Osteoblast (primary cell): ENCODE measurements around the gene DUSP12. TPM values are rescaled to one million over a fixed set of nuclear protein-coding genes. Genes with fewer than 3 reads are reported as not detected.
A peak's percentile ranks its signal among the peaks of the same experiment; 100 is the strongest.

Experiments used
- DNase-seq: peaks from one replicate; pipeline ENCODE4 v3.0.0; 2011; ENCODE audit warnings: low spot score, mixed read lengths; ENCODE audit not compliant: insufficient read length; ENCODE audit errors: missing footprints
- H2AFZ ChIP-seq: 2 replicates; pipeline ENCODE4 v1.6.0; 2011; ENCODE audit warnings: mild to moderate bottlenecking, low read length
- H3K27ac ChIP-seq: 2 replicates; pipeline ENCODE4 v1.5.1; 2011; ENCODE audit warnings: mild to moderate bottlenecking, low read depth, low read length, moderate library complexity
- H3K27me3 ChIP-seq: 2 replicates; pipeline ENCODE4 v1.6.0; 2012; ENCODE audit warnings: mild to moderate bottlenecking, control low read depth, inconsistent platforms, low read length, moderate library complexity; ENCODE audit not compliant: insufficient read depth
- H3K36me3 ChIP-seq: 2 replicates; pipeline ENCODE4 v1.5.1; 2011; ENCODE audit warnings: mild to moderate bottlenecking, low read length, control low read depth, moderate library complexity; ENCODE audit not compliant: insufficient read depth
- H3K4me1 ChIP-seq: 2 replicates; pipeline ENCODE4 v1.5.1; 2011; ENCODE audit warnings: mild to moderate bottlenecking, low read length, control low read depth, moderate library complexity; ENCODE audit not compliant: insufficient read depth
- H3K4me2 ChIP-seq: 2 replicates; pipeline ENCODE4 v1.6.0; 2011; ENCODE audit warnings: mild to moderate bottlenecking, low read length; ENCODE audit not compliant: insufficient read depth
- H3K4me3 ChIP-seq: fragments of 200-600 bp; sonication (generic); 3 replicates; pipeline ENCODE4 v1.5.1; 2012; ENCODE audit warnings: mild to moderate bottlenecking, low read length, inconsistent platforms; ENCODE audit not compliant: insufficient read depth
- H3K79me2 ChIP-seq: 2 replicates; pipeline ENCODE4 v1.6.0; 2012; ENCODE audit warnings: mild to moderate bottlenecking, low read length, control low read depth, inconsistent platforms; ENCODE audit not compliant: insufficient read depth
- H3K9me3 ChIP-seq: 2 replicates; pipeline ENCODE4 v1.5.1; 2011; ENCODE audit warnings: low read depth, low read length, control low read depth
- H4K20me1 ChIP-seq: 2 replicates; pipeline ENCODE4 v1.6.0; 2012; ENCODE audit warnings: mild to moderate bottlenecking, low read length, control low read depth; ENCODE audit not compliant: insufficient read depth
- CTCF ChIP-seq: IDR thresholded peaks from 2 replicates; pipeline ENCODE4 v1.5.1; 2011; ENCODE audit warnings: mild to moderate bottlenecking, low read depth, low read length, moderate library complexity; ENCODE audit errors: extremely low read depth
- total RNA-seq: library from RNA; depleted of rRNA; stranded (reverse); fragments of >200 nt; gene quantifications from 2 replicates; pipeline ENCODE4 v1.2.3, GENCODE V29; 2012

Gene DUSP12
- total RNA-seq, 1 donor = 20.6 TPM

- Histone ChIP-seq H4K20me1 (no peaks in the 10 kb centered on the region), H3K4me1 (peaks cover 9% of the 10 kb centered on the region), H3K36me3 (peaks cover 10% of the 10 kb centered on the region), H3K4me3 (no peak overlapping the region), H3K27me3 (no peaks in the 10 kb centered on the region), H3K79me2 (no peaks in the 10 kb centered on the region), H2AFZ (no peak overlapping the region), H3K27ac (peak overlapping the region; percentile 36), H3K9me3 (no peaks in the 10 kb centered on the region), H3K4me2 (no peak overlapping the region)
- no peak for TF ChIP-seq CTCF
- no peak for DNase-seq
Observed at GRCh38 chr1:161791904-161792655, 42.5 kb downstream of the DUSP12 start.

GRCh38 chr1:161792740-161793139, 43.2 kb downstream of the DUSP12 start:
- H3K36me3 ChIP-seq = peaks cover 10% of the 10 kb centered on the region
- no peak overlapping the region for H2AFZ ChIP-seq
- H3K27me3 ChIP-seq = no peaks in the 10 kb centered on the region
- no peaks in the 10 kb centered on the region for H3K79me2 ChIP-seq
- no peak overlapping the region for H3K4me3 ChIP-seq
- H3K4me2 ChIP-seq = no peak overlapping the region
- H3K4me1 ChIP-seq = peaks cover 9% of the 10 kb centered on the region
- no peaks in the 10 kb centered on the region for H3K9me3 ChIP-seq
- H3K27ac ChIP-seq = peak overlapping the region; percentile 36
- peak; percentile 64 for TF ChIP-seq CTCF
- no peaks in the 10 kb centered on the region for H4K20me1 ChIP-seq
- DNase-seq = no peak

- TF ChIP-seq CTCF = no peak
- DNase-seq = no peak
- H4K20me1 ChIP-seq = no peaks in the 10 kb centered on the region
Observed at GRCh38 chr1:161799792-161800191, 50.2 kb downstream of the DUSP12 start.

GRCh38 chr1:161801955-161802354, 52.4 kb downstream of the DUSP12 start:
- Histone ChIP-seq H3K36me3 (peaks cover 13% of the 10 kb centered on the region), H3K27me3 (no peaks in the 10 kb centered on the region), H2AFZ (no peak overlapping the region), H3K4me2 (no peak overlapping the region), H3K9me3 (no peaks in the 10 kb centered on the region), H3K79me2 (no peaks in the 10 kb centered on the region), H3K27ac (no peak overlapping the region), H3K4me1 (peaks cover 4% of the 10 kb centered on the region), H4K20me1 (no peaks in the 10 kb centered on the region), H3K4me3 (no peak overlapping the region)
- DNase-seq = no peak
- no peak for TF ChIP-seq CTCF

More at GRCh38 chr1:161799792-161800191, 50.2 kb downstream of the DUSP12 start:
- Histone ChIP-seq H3K27me3 (no peaks in the 10 kb centered on the region), H3K4me2 (no peak overlapping the region), H3K9me3 (no peaks in the 10 kb centered on the region), H3K27ac (no peak overlapping the region), H3K4me1 (no peaks in the 10 kb centered on the region), H3K4me3 (no peak overlapping the region), H3K36me3 (peaks cover 17% of the 10 kb centered on the region), H2AFZ (no peak overlapping the region), H3K79me2 (no peaks in the 10 kb centered on the region)
